Measurements from ENCODE around the gene VAMP1. TPM values are rescaled to one million over a fixed set of nuclear protein-coding genes. Genes with fewer than 3 reads are reported as not detected.

The VAMP1 gene, protein sequence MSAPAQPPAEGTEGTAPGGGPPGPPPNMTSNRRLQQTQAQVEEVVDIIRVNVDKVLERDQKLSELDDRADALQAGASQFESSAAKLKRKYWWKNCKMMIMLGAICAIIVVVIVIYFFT
- 10 to 100 TPM in 3 of 4 donors, 1 to 10 TPM in 1; 2.6 to 23.1 (median 17.7) TPM for total RNA-seq

DNA sequence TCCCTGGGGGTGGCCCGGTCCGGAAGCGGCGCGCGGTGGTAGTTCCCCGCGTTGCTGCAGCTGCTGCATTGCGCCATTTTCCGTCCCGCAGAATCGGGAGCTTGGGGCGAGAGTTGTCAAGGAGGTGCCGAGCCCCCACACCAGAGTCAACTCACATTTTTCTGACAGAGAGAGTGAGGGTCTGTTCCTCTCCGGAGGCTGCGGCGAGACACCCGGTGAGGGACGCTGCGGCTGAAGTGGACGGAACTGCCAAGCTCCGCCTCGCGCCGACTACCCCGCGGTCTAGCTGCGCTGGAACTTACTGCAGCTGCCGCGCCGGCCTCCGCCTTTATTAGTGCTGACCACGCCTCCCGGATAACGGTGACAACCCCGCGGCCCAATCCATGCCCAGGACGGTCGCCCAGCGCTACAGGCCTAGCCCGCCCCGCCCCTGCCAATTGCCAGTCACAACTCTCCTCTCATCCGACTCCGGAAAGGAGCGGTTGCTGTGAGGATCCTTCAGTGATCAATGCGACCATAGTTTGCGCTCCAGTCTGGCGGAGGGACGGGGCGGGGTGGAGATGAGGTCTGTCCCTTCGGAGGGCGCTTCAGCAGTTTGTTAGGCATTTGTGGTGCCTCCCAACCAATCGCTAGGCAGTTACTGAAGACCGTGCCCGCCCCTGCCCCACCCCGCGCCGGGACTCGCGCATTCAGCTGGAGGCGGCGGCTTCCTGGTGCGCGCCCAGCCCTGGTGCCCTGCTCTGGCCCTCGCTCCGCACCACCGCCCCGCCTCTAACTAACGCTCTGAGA lies at the start of gene VAMP1:
Gene VAMP1 (minus strand): TSS at position 303 of the 789 bp plus-strand sequence. CDS start 146 bp downstream, at position 157.
- peak within 1 kb of the TSS; percentile 88 to 96 (median 90) for H3K27ac ChIP-seq
- DNase-seq = peak; percentile 98
- no peaks in the 10 kb centered on the region for H3K9me3 ChIP-seq
- peaks cover 0 to 6% (median 0%) of the 10 kb centered on the region in 4 donors for H3K36me3 ChIP-seq
- H3K4me3 ChIP-seq = peak within 1 kb of the TSS; percentile 49 to 78 (median 64)
- no peaks in the 10 kb centered on the region for H3K27me3 ChIP-seq
- intact Hi-C loops (cut with DNase I; ENCODE audit: low total_unique reads) (no loop called here), in situ Hi-C loops (cut with MboI; ENCODE audit: low pct_ligation_motif_present in 1 of 4, low pct_unique_long_range_greater_than_20kb in 1 of 4, low sequenced_read_pairs in 3 of 4) (loop anchor here in 2 of 4 donors (25.0 kb wide), 1 partner anchor 133 kb away; the partner anchor contains the start of gene TNFRSF1A (in 2 of the 2))
- 0% methylated on average over 25 of the region's 69 CpGs; no CpG with 5 or more reads in 1 of the 2 donors for WGBS, 2 donors (ENCODE audit: low coverage in 1 of 2)
- peak; percentile 99 for TF ChIP-seq POLR2A (IDR thresholded peaks at IDR 0.05)
- TF ChIP-seq EP300 (IDR thresholded peaks at IDR 0.05; ENCODE audit: low read depth) = no peak
- peak; percentile 99 for TF ChIP-seq POLR2AphosphoS5 (IDR thresholded peaks at IDR 0.05)
- TF ChIP-seq CTCF (IDR thresholded peaks at IDR 0.05) = peak in 1 of 5 experiments; percentile 36
- H3K4me1 ChIP-seq = peaks cover 8 to 40% (median 33%) of the 10 kb centered on the region in 4 donors

DNA sequence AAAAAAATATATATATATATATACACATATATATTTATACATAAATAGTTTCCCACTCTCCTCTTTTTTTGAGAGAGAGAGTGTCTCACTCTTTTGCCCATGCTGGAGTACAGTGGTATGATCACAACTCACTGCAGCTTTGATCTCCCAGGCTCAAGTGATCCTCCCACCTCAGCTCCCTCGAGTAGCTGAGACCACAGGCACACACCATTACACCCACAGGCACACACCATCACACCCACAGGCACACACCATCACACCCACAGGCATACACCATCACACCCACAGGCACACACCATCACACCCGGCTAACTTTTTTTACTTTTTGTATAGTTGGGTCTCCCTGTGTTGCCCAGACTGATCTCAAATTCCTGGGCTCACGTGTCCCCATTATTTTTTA lies 49.7 kb upstream of the VAMP1 start:
- H3K9me3 ChIP-seq = no peaks in the 10 kb centered on the region
- no peak for TF ChIP-seq EP300 (IDR thresholded peaks at IDR 0.05; ENCODE audit: low read depth)
- TF ChIP-seq POLR2A (IDR thresholded peaks at IDR 0.05) = no peak
- TF ChIP-seq CTCF (IDR thresholded peaks at IDR 0.05) = no peak
- no peak for TF ChIP-seq POLR2AphosphoS5 (IDR thresholded peaks at IDR 0.05)
- intact Hi-C loops (cut with DNase I; ENCODE audit: low total_unique reads) = no loop called here

DNA sequence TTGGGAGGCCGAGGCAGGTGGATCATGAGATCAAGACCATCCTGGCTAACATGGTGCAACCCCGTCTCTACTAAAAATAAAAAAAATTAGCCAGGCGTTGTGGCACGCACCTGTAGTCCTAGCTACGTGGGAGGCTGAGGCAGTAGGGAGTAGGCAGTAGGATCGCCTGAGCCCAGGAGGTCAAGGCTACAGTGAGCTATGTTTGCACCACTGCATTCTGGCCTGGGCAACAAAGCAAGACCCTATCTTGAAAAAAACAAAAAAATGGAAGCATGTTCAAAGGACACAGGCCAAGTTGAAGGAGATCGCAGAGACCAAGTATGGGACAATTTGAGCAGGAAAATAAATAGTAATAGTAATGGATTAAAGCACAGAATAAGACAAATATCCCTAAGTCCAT lies 37.6 kb upstream of the VAMP1 start:
- Histone ChIP-seq H3K27ac (no peak overlapping the region), H3K9me3 (no peaks in the 10 kb centered on the region), H3K36me3 (peaks cover 0 to 15% (median 6%) of the 10 kb centered on the region in 4 donors), H3K4me1 (no peaks in the 10 kb centered on the region), H3K27me3 (no peaks in the 10 kb centered on the region), H3K4me3 (no peak overlapping the region)
- TF ChIP-seq EP300 (IDR thresholded peaks at IDR 0.05; ENCODE audit: low read depth) = no peak
- no peak for TF ChIP-seq POLR2A (IDR thresholded peaks at IDR 0.05)
- no peak for TF ChIP-seq POLR2AphosphoS5 (IDR thresholded peaks at IDR 0.05)
- no peak for TF ChIP-seq CTCF (IDR thresholded peaks at IDR 0.05)
- in situ Hi-C loops (cut with MboI; ENCODE audit: low pct_ligation_motif_present in 1 of 4, low pct_unique_long_range_greater_than_20kb in 1 of 4, low sequenced_read_pairs in 3 of 4) = no loop called here
- intact Hi-C loops (cut with DNase I; ENCODE audit: low total_unique reads) = no loop called here
- WGBS, 2 donors (ENCODE audit: low coverage in 1 of 2) = 50 to 82% methylated on average over 2 to 7 of the region's 7 CpGs
- DNase-seq = no peak

More for the DNA sequence above, 49.7 kb upstream of the VAMP1 start:
- no peak overlapping the region for H3K4me3 ChIP-seq
- H3K27me3 ChIP-seq = no peaks in the 10 kb centered on the region
- in situ Hi-C loops (cut with MboI; ENCODE audit: low pct_ligation_motif_present in 1 of 4, low pct_unique_long_range_greater_than_20kb in 1 of 4, low sequenced_read_pairs in 3 of 4) = no loop called here
- no peaks in the 10 kb centered on the region for H3K4me1 ChIP-seq
- DNase-seq = no peak
- WGBS, 2 donors (ENCODE audit: low coverage in 1 of 2) = 86 to 95% methylated on average over 2 to 3 of the region's 3 CpGs
- peaks cover 0 to 70% (median 35%) of the 10 kb centered on the region in 4 donors for H3K36me3 ChIP-seq
- no peak overlapping the region for H3K27ac ChIP-seq

All from transverse colon (tissue), 4 donors.